GM23338 (cell line): ENCODE measurements around the gene FHIT. TPM values are rescaled to one million over a fixed set of nuclear protein-coding genes. Genes with fewer than 3 reads are reported as not detected.

Source experiments
- CTCF ChIP-seq, 2 experiments: fragments of 200-600 bp in 1 of 2; sonication (generic) in 1 of 2; conservative IDR thresholded peaks; 2 replicates each; pipeline versions ENCODE4 v1.5.1 to v1.6.1; 2016 to 2017; ENCODE audit warnings: antibody characterized with exemption in 2 of 2, low read depth in 2 of 2, mild to moderate bottlenecking in 2 of 2, moderate library complexity in 1 of 2
- EZH2 ChIP-seq: fragments of 200-600 bp; sonication (generic); IDR thresholded peaks from one replicate; pipeline ENCODE4 v1.8.0; 2017; ENCODE audit warnings: antibody characterized with exemption, mild to moderate bottlenecking, low read depth; ENCODE audit not compliant: unreplicated experiment
- REST ChIP-seq: IDR thresholded peaks from one replicate; pipeline ENCODE4 v1.6.1; 2018; ENCODE audit warnings: antibody characterized with exemption; ENCODE audit not compliant: unreplicated experiment
- ZNF462 ChIP-seq: fragments of 250-450 bp; sonication (Bioruptor Pico); IDR thresholded peaks from 2 replicates; pipeline ENCODE4 v1.5.0; 2020; ENCODE audit warnings: mild to moderate bottlenecking, moderate library complexity
- polyA plus RNA-seq: library from polyadenylated mRNA; unstranded; fragments of >200 nt; fragmentation: Nextera tagmentation; extraction: Ambion mirVana; gene quantifications from 2 replicates; pipeline ENCODE4 v1.2.1, GENCODE V29; 2016
- total RNA-seq: library from RNA; depleted of rRNA; stranded (reverse); fragments of >200 nt; shearing (Covaris generic); gene quantifications from 2 replicates; pipeline ENCODE4 v1.2.3, GENCODE V29; 2014

Gene FHIT
- total and polyA plus RNA-seq, 2 experiments from 2014 or later, result 3.0 to 8.3 TPM

GRCh38 chr3:60298141-60298540 lies 953.1 kb downstream of the FHIT start (continued):
- TF ChIP-seq ZNF462 (CRISPR knock-in tag) (no peak), EZH2 (no peak), CTCF (conservative IDR thresholded peaks at IDR 0.05; ENCODE audit: low read depth in 2 of 2) (no peak), REST (no peak)
